ENCODE measurements around the gene SVOP.
"Not testable (repeated sequence)": the region's sequence is repeated elsewhere in the genome, so short reads cannot be mapped to it uniquely, and the experiment has no call there.

Gene SVOP

DNA sequence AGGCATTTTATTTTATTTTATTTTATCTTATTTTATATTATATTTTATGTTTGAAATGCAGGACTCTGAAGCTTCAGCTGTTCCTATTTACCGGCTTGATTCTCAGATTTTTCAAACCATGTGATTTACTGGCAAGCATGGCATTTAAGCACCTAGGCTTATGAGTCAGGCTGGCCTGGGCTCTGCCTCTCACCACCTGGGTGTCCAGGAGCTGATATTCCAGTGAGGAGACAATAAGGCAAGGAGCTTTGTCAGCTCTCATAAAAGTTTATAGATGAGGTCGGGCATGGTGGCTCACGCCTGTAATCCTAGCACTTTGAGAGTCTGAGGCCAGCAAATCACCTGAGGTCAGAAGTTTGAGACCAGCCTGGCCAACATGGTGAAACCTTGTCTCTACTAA, 138.9 kb downstream of the SVOP start:
- no peak for DNase-seq

DNA sequence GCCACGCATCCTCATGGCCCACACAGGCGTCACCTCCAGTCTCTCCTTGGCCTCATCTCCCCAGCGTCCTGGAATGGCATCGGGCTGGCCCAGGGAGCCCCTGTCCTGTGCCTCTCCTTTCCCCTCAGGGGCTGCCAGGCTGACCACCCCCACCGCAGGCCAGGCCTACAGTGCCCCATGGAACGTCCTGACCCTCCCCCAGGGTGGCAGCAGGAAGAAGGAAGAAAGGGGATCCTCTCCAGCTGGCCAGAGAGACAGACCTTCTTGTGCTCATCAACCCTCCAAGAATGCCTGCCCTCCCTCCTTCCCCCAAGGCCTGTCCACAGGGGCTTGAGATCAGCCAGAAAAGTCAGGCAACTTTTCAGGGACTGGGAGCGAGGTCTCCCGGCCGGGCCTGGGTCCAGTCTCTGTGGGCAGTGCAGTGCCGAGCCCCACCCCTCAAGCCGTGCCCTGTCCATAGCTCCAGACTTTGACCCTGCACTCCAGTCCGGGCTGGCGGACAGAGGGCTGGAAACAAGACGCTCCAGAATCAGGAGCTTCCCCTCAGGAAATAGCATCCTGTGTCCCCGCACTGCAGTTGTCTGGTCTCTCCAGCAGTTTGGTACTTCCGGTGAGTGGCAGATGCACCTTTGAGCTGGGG, 141.1 kb downstream of the SVOP start, which contains the start of gene DAO:
Gene DAO (plus strand): TSS at position 478 of the 640 bp plus-strand sequence. CDS start 4,915 bp downstream, outside the sequence.
- no peak for DNase-seq

DNA sequence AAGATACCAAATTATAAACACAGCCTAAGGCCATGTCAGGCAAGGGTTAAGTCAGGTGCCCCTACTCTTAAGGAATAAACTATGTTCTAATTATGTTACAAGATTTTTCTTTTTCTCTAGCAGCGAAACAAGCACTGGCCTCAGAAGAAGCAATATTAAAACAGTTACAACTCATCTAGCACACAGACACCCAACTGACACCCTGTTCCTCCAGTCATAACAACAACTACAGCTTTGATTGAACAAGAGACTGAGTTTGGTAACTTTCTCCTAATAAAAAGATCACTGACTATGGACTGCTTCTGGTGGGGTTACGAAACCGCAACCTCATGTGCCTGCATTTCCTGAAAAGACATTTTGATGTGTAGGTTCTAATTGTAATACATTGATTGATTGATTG, 144.3 kb downstream of the SVOP start:
- no peak for DNase-seq

DNA sequence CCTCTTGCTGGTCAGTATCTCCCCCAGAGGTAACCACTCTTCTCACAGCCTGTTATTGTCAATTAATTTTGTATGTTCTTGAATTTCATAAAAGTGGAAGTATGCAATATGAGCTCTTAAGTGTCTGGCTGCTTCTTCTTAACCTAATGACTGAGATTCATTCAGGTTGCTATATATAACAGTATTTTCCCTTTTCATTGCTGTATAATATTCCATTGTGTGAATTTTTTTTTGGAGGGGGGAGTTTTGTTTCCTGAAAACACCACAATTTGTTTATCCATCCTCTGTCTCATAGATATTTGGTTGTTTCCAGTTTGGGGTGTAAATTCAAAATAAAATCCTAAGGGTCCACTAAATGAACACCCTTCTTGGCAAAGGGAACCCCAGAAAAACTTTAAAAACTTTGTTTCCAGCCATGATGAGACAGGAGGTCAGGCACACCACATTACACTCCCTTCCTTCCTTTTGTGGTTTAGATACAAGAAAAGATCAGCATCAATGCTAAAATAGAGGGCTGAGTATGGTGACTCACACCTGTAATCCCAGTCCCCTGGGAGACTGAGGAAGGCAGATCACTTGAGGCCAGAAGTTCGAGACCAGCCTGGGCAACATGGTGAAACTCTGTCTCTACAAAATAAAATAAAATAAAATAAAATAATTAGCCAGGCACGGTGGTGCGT, 145.0 kb downstream of the SVOP start:
- no peak for DNase-seq

DNA sequence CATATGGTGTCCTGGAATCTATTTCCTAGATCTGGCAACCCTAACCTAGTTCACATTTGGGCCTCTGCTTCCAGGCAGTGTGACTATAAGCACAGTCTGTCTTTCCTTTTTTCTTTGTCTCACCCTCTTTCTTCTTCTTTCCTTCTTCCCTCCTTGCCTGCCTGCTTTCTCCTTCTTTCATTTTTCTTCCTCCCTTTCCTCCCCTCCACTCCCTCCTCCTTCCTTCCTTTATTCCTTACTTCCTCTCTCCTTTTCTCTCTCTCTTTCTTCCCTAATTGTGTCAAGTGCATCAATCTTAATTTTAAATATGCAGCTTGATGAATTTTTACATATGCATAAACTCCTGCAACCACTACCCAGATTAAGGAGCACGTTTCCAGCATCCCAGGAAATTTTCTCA, 145.6 kb downstream of the SVOP start:
- no peak for DNase-seq

DNA sequence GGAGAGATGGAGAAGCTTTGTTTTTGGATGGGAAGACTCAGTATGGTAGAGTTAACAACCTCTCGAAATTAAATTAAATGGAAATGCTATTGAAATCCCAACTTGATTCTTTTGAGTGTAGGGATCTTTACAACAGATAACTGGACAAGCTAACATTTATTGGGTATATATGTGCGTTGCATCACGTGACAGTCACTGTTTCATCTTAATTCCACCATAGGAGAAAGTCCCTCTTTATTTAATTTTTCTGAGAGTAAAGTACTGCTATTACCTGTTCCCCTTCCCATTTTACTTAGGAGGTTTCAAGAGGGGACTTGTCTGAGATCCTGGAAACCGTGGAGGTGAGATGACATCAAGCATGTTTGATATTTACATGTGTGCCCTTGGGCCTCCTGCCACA, 152.1 kb downstream of the SVOP start:
- no peak for DNase-seq

DNA sequence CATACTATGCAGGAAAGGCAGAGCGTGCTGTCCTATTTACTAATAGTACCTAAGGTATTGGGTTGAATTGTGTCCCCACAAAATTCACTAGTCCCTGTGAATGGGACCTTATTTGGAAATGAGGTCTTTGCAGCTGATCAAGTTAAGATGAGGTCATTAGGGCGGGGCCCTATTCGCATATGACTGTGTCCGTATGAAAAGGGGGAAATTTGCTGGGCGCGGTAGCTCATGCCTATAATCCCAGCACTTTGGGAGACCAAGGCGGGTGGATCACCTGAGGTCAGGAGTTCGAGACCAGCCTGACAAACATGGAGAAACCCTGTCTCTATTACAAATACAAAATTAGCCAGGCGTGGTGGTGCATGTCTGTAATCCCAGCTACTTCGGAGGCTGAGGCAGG, 154.8 kb downstream of the SVOP start:
- not testable (repeated sequence) for DNase-seq

DNA sequence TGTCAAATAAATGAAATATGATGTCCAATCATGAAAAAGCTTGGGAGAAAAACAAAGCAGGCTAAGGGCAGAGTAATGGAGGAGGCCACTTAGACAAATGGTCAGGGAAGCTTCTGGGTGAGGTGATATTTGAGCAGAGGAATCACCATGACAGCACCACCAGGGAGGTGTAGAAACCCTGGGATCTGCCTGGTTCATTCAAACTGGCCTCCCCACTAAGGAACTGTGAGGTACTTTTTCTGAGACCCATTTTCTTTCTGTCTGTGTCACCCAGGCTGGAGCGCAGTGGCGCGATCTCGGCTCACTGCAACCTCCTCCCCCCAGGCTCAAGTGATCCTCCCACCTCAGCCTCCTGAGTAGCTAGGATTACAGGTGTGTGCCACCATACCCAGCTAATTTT, 155.7 kb downstream of the SVOP start:
- DNase-seq, result no peak

DNA sequence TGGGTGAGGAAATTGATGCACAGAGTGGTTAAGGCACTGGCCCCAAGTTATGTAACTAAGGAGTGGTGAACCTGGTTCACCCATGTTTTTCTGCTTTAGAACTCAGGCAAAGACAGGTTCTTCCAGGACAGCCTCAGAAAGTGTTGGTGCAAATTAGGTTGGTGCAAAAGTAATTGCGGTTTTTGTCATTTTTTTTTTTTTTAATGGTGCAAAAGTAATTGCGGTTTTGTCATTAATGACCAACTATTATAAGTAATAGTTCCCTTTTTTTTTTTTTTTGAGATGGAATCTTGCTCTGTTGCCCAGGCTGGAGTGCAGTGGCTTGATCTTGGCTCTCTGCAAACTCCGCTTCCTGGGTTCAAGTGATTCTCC, 158.3 kb downstream of the SVOP start:
- no peak for DNase-seq

DNA sequence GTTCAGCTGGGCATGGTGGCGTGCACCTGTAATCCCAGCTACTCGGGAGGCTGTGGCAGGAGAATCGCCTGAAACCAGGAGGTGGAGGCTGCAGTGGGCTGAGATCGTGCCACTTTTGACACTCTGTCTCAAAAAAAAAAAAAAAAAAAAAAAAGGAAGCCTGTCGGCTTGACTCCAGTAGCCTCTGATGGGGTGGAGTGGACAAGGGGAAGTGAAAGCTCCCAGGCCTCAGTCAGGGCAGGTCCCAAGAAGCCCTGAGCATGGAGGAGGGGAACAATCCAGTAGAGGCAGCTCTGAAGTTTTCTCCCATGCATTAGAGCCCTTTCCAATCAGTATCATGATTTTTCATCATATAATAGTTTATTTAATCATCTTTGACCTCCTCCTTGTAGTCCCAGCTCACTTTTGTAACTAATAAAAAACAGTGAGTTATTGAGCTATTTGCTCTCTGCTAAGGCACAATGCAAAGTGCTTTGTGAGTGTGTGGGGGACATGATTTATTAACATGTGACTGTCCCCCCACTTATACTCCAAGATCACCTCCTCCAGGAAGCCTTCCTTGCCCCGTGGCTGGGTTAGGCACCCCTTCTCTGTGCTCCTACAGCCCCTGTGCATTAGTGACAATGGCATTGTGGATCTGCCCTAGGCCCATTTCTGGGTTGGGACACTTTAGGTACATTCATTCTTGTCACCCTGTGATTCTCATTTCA, 158.8 kb downstream of the SVOP start:
- no peak for DNase-seq

DNA sequence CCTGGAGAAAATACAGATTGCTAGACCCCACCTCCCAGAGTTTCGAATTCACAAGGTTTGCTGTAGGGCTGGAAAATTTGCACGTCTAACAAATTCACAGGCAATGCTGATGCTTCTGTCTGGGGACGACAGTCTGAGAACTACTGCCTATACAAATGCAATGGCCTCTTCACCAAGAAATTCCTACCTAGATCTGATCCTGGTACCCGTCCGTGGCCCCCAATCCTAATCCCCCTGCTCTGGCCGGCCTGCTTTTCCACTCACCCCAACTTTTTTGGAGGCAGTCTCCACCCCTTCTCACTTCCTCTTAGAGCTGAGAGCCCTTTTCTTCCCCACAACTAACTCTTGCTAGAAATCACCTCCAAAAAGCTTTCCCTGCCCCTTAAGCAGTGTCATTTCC, 160.4 kb downstream of the SVOP start:
- DNase-seq, result no peak

DNA sequence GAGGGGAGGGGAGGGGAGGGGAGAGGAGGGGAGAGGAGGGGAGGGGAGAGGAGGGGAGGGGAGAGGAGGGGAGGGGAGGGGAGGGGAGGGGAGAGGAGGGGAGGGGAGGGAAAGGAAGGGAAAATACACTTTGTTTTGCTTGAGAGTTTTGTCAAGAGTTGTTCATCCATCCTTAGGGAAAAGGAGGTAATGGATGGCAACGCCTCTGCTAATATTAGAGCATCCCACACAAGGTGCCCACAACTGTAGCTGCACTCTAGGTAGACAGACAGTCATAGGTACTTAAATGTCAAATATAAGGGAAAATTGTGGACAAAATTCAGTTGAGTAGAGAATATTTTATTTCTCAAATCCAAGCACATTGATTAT, 161.0 kb downstream of the SVOP start:
- DNase-seq, result no peak

DNA sequence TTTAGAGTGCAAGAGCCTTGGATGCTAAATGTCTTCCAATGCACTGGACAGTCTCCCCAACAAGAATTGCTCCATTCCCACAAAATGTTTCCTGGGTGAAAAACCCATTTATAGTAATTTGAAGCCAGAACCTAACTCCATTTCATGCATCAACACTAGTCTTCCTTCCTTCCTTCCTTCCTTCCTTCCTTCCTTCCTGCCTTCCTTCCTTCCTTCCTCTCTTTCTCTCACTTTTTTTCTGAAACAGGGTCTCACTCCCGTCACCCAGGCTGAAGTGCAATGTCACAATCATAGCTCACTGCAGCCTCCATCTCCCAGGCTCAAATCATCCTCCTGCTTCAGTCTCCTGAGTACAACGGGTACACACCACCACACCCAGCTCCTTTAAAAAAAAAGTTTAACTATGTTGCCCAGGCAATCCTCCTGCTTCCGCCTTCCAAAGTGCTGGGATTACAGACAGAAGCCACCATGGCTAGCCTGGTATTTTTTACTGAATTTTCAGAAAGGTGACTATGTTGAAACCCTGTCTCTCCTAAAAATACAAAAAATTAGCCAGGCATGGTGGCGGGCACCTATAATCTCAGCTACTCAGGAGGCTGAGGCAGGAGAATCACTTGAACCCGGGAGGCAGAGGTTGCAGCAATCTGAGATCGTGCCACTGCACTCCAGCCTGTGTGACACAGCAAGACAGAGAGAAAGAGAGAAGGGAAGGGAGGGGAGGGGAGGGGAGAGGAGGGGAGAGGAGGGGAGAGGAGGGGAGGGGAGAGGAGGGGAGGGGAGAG, 161.5 kb downstream of the SVOP start:
- DNase-seq, result not testable (repeated sequence)

DNA sequence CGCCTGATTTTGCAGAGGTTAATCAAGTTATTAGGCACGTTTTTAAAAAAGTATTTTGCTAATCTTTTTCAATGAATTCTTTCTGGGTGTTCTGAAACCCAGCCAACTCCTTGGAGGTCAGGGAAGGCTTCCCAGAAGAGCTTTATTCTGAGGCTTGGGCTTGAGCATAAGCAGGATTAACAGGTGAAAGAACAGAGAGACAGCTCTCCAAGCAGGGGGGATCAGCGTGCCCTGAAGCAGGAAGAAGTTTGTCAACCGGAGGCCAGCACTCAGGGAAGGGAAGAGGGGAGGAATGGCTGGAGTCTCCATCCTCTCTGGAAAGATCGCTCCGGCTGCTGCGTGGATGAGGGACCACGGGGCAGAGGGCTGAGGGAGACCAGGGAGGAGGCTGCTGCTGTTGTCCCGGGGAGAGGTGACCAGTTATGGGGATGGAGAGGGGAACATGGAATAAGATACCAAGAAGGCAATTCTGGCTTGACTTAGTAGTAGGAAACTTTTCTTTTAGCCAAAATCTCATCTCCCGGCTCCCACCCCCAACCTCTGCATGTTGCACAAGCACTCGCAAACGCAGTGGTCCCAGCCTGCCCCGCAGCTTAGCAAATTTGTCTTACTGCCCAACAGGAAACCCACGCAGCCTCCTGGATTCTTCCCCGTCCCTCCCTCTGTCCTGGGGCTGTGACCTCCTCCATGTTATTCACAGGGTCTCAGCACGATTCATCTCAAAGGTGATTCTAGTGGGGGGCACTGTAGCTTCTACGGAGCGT, 162.4 kb downstream of the SVOP start:
- DNase-seq, result no peak
